Measurements from ENCODE around the gene MOB2. TPM values are rescaled to one million over a fixed set of nuclear protein-coding genes. Genes with fewer than 3 reads are reported as not detected.

MOB2 gene
- total and polyA plus RNA-seq, 8 donors, result 13.7 to 30.4 (median 18.2) TPM

DNA sequence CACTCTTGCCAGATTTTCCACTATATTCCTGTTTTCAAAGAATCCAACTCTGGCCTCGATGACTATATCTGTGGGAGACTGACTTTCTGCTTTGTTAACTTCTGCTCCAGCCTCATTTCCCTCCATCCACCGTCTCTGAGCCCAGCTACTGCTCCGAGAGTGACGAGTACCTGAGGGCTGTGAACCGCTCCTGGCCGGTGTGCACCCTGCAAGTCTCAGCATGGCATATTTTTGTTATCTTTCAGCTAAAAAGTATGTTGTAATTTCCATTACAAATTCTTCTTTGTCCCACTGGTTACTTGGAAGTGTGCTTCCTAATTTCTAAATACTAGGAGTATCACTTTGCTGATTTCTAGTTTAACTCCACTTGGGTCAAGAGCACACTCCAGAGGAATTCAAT is 36.5 kb upstream of the MOB2 start:
- Histone ChIP-seq H3K27me3 (no peaks in the 10 kb centered on the region), H3K36me3 (no peaks in the 10 kb centered on the region), H3K9me3 (no peaks in the 10 kb centered on the region), H3K27ac (no peak overlapping the region), H3K4me1 (no peaks in the 10 kb centered on the region), H3K4me3 (no peak overlapping the region)
- FAIRE-seq, result no peak
- no peak for TF ChIP-seq CTCF (IDR thresholded peaks at IDR 0.05)
- no peak for ATAC-seq
- peak in 1 of 6 donors; percentile 17 for DNase-seq
- WGBS, 2 donors, result 92 to 95% methylated on average over 6 of the region's 6 CpGs
- intact Hi-C loops (cut with DNase I), result no loop called here

GRCh38 chr11:1522081-1522424 is 35.5 kb upstream of the MOB2 start:
- no peak for ATAC-seq
- Histone ChIP-seq H3K4me1 (no peaks in the 10 kb centered on the region), H3K36me3 (no peaks in the 10 kb centered on the region), H3K27ac (no peak overlapping the region), H3K4me3 (no peak overlapping the region), H3K9me3 (no peaks in the 10 kb centered on the region), H3K27me3 (no peaks in the 10 kb centered on the region)
- 95 to 99% methylated on average over 8 of the region's 8 CpGs for WGBS, 2 donors
- DNase-seq, result no peak
- no peak for FAIRE-seq
- TF ChIP-seq CTCF (IDR thresholded peaks at IDR 0.05), result no peak
- intact Hi-C loops (cut with DNase I), result no loop called here

GRCh38 chr11:1521382-1522080 is 35.0 kb upstream of the MOB2 start:
- WGBS, 2 donors, result 89 to 91% methylated on average over 21 of the region's 21 CpGs
- FAIRE-seq (no peak), ATAC-seq (no peak), DNase-seq (peak in 1 of 6 donors; percentile 36)
- no peaks in the 10 kb centered on the region for H3K9me3 ChIP-seq
- H3K4me1 ChIP-seq, result no peaks in the 10 kb centered on the region
- H3K27me3 ChIP-seq, result no peaks in the 10 kb centered on the region
- H3K4me3 ChIP-seq, result no peak overlapping the region
- no peak for TF ChIP-seq CTCF (IDR thresholded peaks at IDR 0.05)
- H3K27ac ChIP-seq, result no peak overlapping the region
- intact Hi-C loops (cut with DNase I), result no loop called here
- no peaks in the 10 kb centered on the region for H3K36me3 ChIP-seq

GRCh38 chr11:1520663-1521267 is 34.2 kb upstream of the MOB2 start:
- H3K27ac ChIP-seq, result no peak overlapping the region
- DNase-seq, result peak in 1 of 6 donors; percentile 19
- WGBS, 2 donors, result 67 to 73% methylated on average over 19 of the region's 19 CpGs

More at GRCh38 chr11:1520663-1521267, 34.2 kb upstream of the MOB2 start:
- H3K4me3 ChIP-seq, result no peak overlapping the region
- peaks cover 0 to 2% (median under 1%) of the 10 kb centered on the region in 3 donors for H3K4me1 ChIP-seq
- H3K36me3 ChIP-seq, result no peaks in the 10 kb centered on the region
- H3K27me3 ChIP-seq, result no peaks in the 10 kb centered on the region
- no peak for FAIRE-seq
- no peaks in the 10 kb centered on the region for H3K9me3 ChIP-seq
- intact Hi-C loops (cut with DNase I), result no loop called here
- no peak for TF ChIP-seq CTCF (IDR thresholded peaks at IDR 0.05)
- no peak for ATAC-seq

Measured in pancreas (tissue), 10 donors.